ENCODE results near the gene B4GALNT3. TPM values are rescaled to one million over a fixed set of nuclear protein-coding genes. Genes with fewer than 3 reads are reported as not detected.

B4GALNT3 gene
- total RNA-seq, 1 experiment from 2014 or later: 23.3 TPM

GRCh38 chr12:468671-469389 lies 9.1 kb downstream of the B4GALNT3 start:
- Histone ChIP-seq H3K9me3 (ENCODE audit: control insufficient read depth, low read depth, low read length) (no peaks in the 10 kb centered on the region), H2BK12ac (ENCODE audit: insufficient read length, low read depth, low read length) (no peak overlapping the region), H3T11ph (ENCODE audit: low read length) (no peak overlapping the region), H3K4me2 (ENCODE audit: insufficient read depth, insufficient read length, low read length) (no peak overlapping the region), H4K20me1 (ENCODE audit: control insufficient read depth, insufficient read depth, insufficient read length) (no peaks in the 10 kb centered on the region), H4K8ac (replicated peaks; ENCODE audit: insufficient read length, low read depth, low read length) (no peak overlapping the region), H3K18ac (ENCODE audit: insufficient read length, low read depth, low read length) (no peak overlapping the region), H3K23ac (ENCODE audit: insufficient read length, low read depth, low read length) (no peak overlapping the region), H3K4me1 (ENCODE audit: insufficient read depth, low read length) (0 out of 2 replicates have a peak, but pooled peaks cover 4% of the 10 kb centered on the region), H2BK120ac (ENCODE audit: low read depth, low read length, poor library complexity, severe bottlenecking) (no peak overlapping the region), H3K79me2 (ENCODE audit: insufficient read depth, low read length) (no peaks in the 10 kb centered on the region), H2BK5ac (ENCODE audit: insufficient read length, low read length) (no peak overlapping the region), H4K5ac (ENCODE audit: insufficient read length, low read depth, low read length) (no peak overlapping the region), H4K91ac (ENCODE audit: insufficient read length, low read depth, low read length) (no peak overlapping the region), H2AFZ (ENCODE audit: low read length) (no peak overlapping the region), H3K4ac (ENCODE audit: low read depth, low read length) (no peak overlapping the region), H3K27ac (ENCODE audit: insufficient read length, low read depth, low read length) (no peak overlapping the region), H3K79me1 (ENCODE audit: insufficient read depth, low read depth, low read length, poor library complexity, severe bottlenecking) (no peaks in the 10 kb centered on the region), H3K23me2 (ENCODE audit: insufficient read length, low read depth, low read length, poor library complexity, severe bottlenecking) (no peaks in the 10 kb centered on the region), H2AK5ac (ENCODE audit: insufficient read length, low read length) (no peak overlapping the region), H3K14ac (ENCODE audit: insufficient read depth, low read length) (no peak overlapping the region), H3K9ac (ENCODE audit: extremely low read depth, insufficient read length, low read length) (no peak overlapping the region), H3K56ac (ENCODE audit: insufficient read length, low read depth, low read length) (no peak overlapping the region), H2BK20ac (ENCODE audit: low read depth, low read length, poor library complexity, severe bottlenecking) (no peak overlapping the region), H2BK15ac (ENCODE audit: low read depth, low read length) (no peak overlapping the region), H3K27me3 (ENCODE audit: insufficient read depth, low read length) (no peaks in the 10 kb centered on the region)
- DNase-seq: peak; percentile 18
- no peak overlapping the region for H3K27ac Mint-ChIP-seq
- no peak overlapping the region for H3K4me3 Mint-ChIP-seq
- peaks cover 10 to 21% of the 10 kb centered on the region in 2 experiments for H3K4me1 Mint-ChIP-seq
- no CpG with 5 or more reads among the region's 10 CpGs for WGBS (ENCODE audit: extremely low coverage, insufficient read length, low lambda C conversion rate)
- no peaks in the 10 kb centered on the region for H3K9me3 Mint-ChIP-seq
- no peak for TF ChIP-seq CTCF (conservative IDR thresholded peaks at IDR 0.05)
- peaks cover 0 to 2% (median 2%) of the 10 kb centered on the region in 3 experiments; a peak in 2 of 7 replicates for H3K36me3 Mint-ChIP-seq (ENCODE audit: insufficient read depth in 1 of 3, low read depth in 3 of 3)
- H3K27me3 Mint-ChIP-seq (ENCODE audit: low read depth): no peaks in the 10 kb centered on the region; the same call in 1 of the 2 replicates

All from H9 (cell line).